SK-N-MC (cell line): ENCODE results near the gene ULK3.

ENCODE experiments used
- EZH2 ChIP-seq: fragments of 200-600 bp; sonication (generic); IDR thresholded peaks from one replicate; pipeline ENCODE4 v1.6.1; 2017; ENCODE audit warnings: antibody characterized with exemption
- POLR2AphosphoS5 ChIP-seq: IDR thresholded peaks from 2 replicates; pipeline ENCODE4 v1.6.1; 2012; ENCODE audit warnings: mild to moderate bottlenecking, low read depth, low read length, borderline replicate concordance

DNA sequence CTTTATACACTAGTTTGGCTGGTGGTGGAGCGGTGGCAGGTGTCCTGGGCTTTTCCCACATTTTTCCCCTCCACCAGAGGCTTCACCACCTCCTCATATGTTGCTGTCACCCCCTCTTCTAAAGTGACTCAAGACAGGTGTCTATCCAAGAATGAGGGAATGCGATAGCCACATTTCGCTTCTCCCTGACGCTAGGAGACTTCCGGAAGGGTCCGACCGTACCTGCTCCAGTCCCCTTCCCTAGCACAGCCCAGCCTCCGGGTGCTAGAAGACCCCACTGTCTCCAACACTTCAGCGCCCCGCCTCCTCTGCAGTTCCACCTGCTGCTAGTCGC lies 29.7 kb upstream of the ULK3 start:
- TF ChIP-seq POLR2AphosphoS5 (no peak), EZH2 (no peak)
